H9 (cell line): ENCODE data around the gene PPP1R9A. TPM values are rescaled to one million over a fixed set of nuclear protein-coding genes. Genes with fewer than 3 reads are reported as not detected.

Experiments
- DNase-seq: peaks from one replicate; pipeline ENCODE4 v3.0.0-alpha.2; 2017
- H2AFZ ChIP-seq: one replicate; pipeline ENCODE4 v1.6.1; 2013; ENCODE audit warnings: mild to moderate bottlenecking, low read length, control low read depth, moderate library complexity
- H2AK5ac ChIP-seq: 2 replicates; pipeline ENCODE4 v1.6.1; 2013; ENCODE audit warnings: low read length, control low read depth, mixed read lengths; ENCODE audit not compliant: insufficient read length
- H2BK120ac ChIP-seq: one replicate; pipeline ENCODE4 v1.6.1; 2013; ENCODE audit warnings: low read depth, mild to moderate bottlenecking, low read length, control low read depth, inconsistent platforms; ENCODE audit not compliant: poor library complexity, severe bottlenecking
- H2BK12ac ChIP-seq: 2 replicates; pipeline ENCODE4 v1.6.1; 2013; ENCODE audit warnings: low read length, control low read depth, mixed read lengths, low read depth; ENCODE audit not compliant: insufficient read length
- H2BK15ac ChIP-seq: 2 replicates; pipeline ENCODE4 v1.6.1; 2013; ENCODE audit warnings: low read depth, low read length, control low read depth
- H2BK20ac ChIP-seq: one replicate; pipeline ENCODE4 v1.6.1; 2013; ENCODE audit warnings: low read depth, mild to moderate bottlenecking, low read length, control low read depth, inconsistent platforms; ENCODE audit not compliant: poor library complexity, severe bottlenecking
- H2BK5ac ChIP-seq: 2 replicates; pipeline ENCODE4 v1.6.1; 2013; ENCODE audit warnings: low read length, control low read depth, mixed read lengths; ENCODE audit not compliant: insufficient read length
- H3K14ac ChIP-seq: 2 replicates; pipeline ENCODE4 v1.6.1; 2013; ENCODE audit warnings: low read length, control low read depth; ENCODE audit not compliant: insufficient read depth
- H3K18ac ChIP-seq: 2 replicates; pipeline ENCODE4 v1.6.1; 2013; ENCODE audit warnings: low read depth, mild to moderate bottlenecking, mixed read lengths, low read length, control low read depth; ENCODE audit not compliant: insufficient read length
- H3K23ac ChIP-seq: 2 replicates; pipeline ENCODE4 v1.6.1; 2013; ENCODE audit warnings: low read length, control low read depth, mixed read lengths, low read depth; ENCODE audit not compliant: insufficient read length
- H3K23me2 ChIP-seq: 2 replicates; pipeline ENCODE4 v1.6.1; 2013; ENCODE audit warnings: low read depth, mild to moderate bottlenecking, mixed read lengths, low read length, control low read depth; ENCODE audit not compliant: insufficient read length, poor library complexity, severe bottlenecking
- H3K27ac ChIP-seq: 2 replicates; pipeline ENCODE4 v1.5.1; 2013; ENCODE audit warnings: low read length, control low read depth, mixed read lengths, low read depth; ENCODE audit not compliant: insufficient read length
- H3K27me3 ChIP-seq: 2 replicates; pipeline ENCODE4 v1.6.1; 2013; ENCODE audit warnings: low read length, control low read depth, inconsistent platforms; ENCODE audit not compliant: insufficient read depth
- H3K4ac ChIP-seq: 2 replicates; pipeline ENCODE4 v1.6.1; 2013; ENCODE audit warnings: low read depth, mild to moderate bottlenecking, control low read depth, inconsistent platforms, low read length, moderate library complexity
- H3K4me1 ChIP-seq: 2 replicates; pipeline ENCODE4 v1.6.1; 2013; ENCODE audit warnings: low read length, control low read depth, inconsistent platforms; ENCODE audit not compliant: insufficient read depth
- H3K4me2 ChIP-seq: 2 replicates; pipeline ENCODE4 v1.6.1; 2013; ENCODE audit warnings: low read length, control low read depth, mixed read lengths; ENCODE audit not compliant: insufficient read length, insufficient read depth
- H3K56ac ChIP-seq: 2 replicates; pipeline ENCODE4 v1.6.1; 2013; ENCODE audit warnings: low read depth, mild to moderate bottlenecking, mixed read lengths, low read length, control low read depth; ENCODE audit not compliant: insufficient read length
- H3K79me1 ChIP-seq: 2 replicates; pipeline ENCODE4 v1.6.1; 2013; ENCODE audit warnings: low read depth, mild to moderate bottlenecking, moderate library complexity, low read length, control low read depth, inconsistent platforms; ENCODE audit not compliant: insufficient read depth, poor library complexity, severe bottlenecking
- H3K79me2 ChIP-seq: 2 replicates; pipeline ENCODE4 v1.6.1; 2013; ENCODE audit warnings: low read length, control low read depth, inconsistent platforms; ENCODE audit not compliant: insufficient read depth
- H3K9ac ChIP-seq: 2 replicates; pipeline ENCODE4 v1.6.1; 2013; ENCODE audit warnings: low read length, control low read depth, mixed read lengths; ENCODE audit not compliant: insufficient read length; ENCODE audit errors: extremely low read depth
- H3K9me3 ChIP-seq: one replicate; pipeline ENCODE4 v1.6.1; 2013; ENCODE audit warnings: low read depth, low read length, inconsistent platforms; ENCODE audit not compliant: control insufficient read depth
- H3T11ph ChIP-seq: one replicate; pipeline ENCODE4 v1.6.1; 2013; ENCODE audit warnings: mild to moderate bottlenecking, low read length, control low read depth, inconsistent platforms
- H4K20me1 ChIP-seq: one replicate; pipeline ENCODE4 v1.6.1; 2013; ENCODE audit not compliant: control insufficient read depth, insufficient read length, insufficient read depth
- H4K5ac ChIP-seq: 2 replicates; pipeline ENCODE4 v1.6.1; 2013; ENCODE audit warnings: low read depth, mild to moderate bottlenecking, mixed read lengths, low read length, control low read depth; ENCODE audit not compliant: insufficient read length
- H4K8ac ChIP-seq: replicated peaks from 2 replicates; pipeline ENCODE4 v1.6.1; 2013; ENCODE audit warnings: low read length, control low read depth, mixed read lengths, low read depth; ENCODE audit not compliant: insufficient read length
- H4K91ac ChIP-seq: 2 replicates; pipeline ENCODE4 v1.6.1; 2013; ENCODE audit warnings: low read depth, mild to moderate bottlenecking, moderate library complexity, mixed read lengths, low read length, control low read depth; ENCODE audit not compliant: insufficient read length
- H3K27ac Mint-ChIP-seq, 3 experiments: 2 replicates in 2 of 3; 3 replicates in 1 of 3; pipeline ENCODE4 v1.8.0; 2020 to 2021; ENCODE audit warnings: mixed read lengths in 3 of 3, mild to moderate bottlenecking in 1 of 3, moderate library complexity in 1 of 3
- H3K27me3 Mint-ChIP-seq: 2 replicates; pipeline ENCODE4 v1.8.0; 2021; ENCODE audit warnings: low read depth, mild to moderate bottlenecking, moderate library complexity, mixed read lengths
- H3K36me3 Mint-ChIP-seq, 3 experiments: 2 replicates in 2 of 3; 3 replicates in 1 of 3; pipeline ENCODE4 v1.8.0; 2020 to 2021; ENCODE audit warnings: low read depth in 3 of 3, mixed read lengths in 3 of 3; ENCODE audit not compliant: insufficient read depth in 1 of 3
- H3K4me1 Mint-ChIP-seq, 2 experiments: 2 replicates each; pipeline ENCODE4 v1.8.0; 2020; ENCODE audit warnings: mixed read lengths in 2 of 2
- H3K4me3 Mint-ChIP-seq, 2 experiments: 2 replicates in 1 of 2; 3 replicates in 1 of 2; pipeline ENCODE4 v1.8.0; 2020 to 2021; ENCODE audit warnings: mild to moderate bottlenecking in 2 of 2, mixed read lengths in 2 of 2, moderate library complexity in 1 of 2
- H3K9me3 Mint-ChIP-seq, 2 experiments: 2 replicates in 1 of 2; 3 replicates in 1 of 2; pipeline ENCODE4 v1.8.0; 2020; ENCODE audit warnings: mild to moderate bottlenecking in 2 of 2, mixed read lengths in 2 of 2, moderate library complexity in 1 of 2
- CTCF ChIP-seq: fragments of 200-600 bp; sonication (generic); conservative IDR thresholded peaks from 3 replicates; pipeline ENCODE4 v1.8.0; 2021; ENCODE audit warnings: antibody characterized with exemption, mild to moderate bottlenecking
- WGBS: extraction: QIAGEN DNeasy Blood & Tissue Kit; methylation state at CpG from one replicate; pipeline ENCODE4 v1.1.7; 2013; ENCODE audit warnings: missing lambda C conversion rate, low lambda C conversion rate, mixed read lengths; ENCODE audit not compliant: insufficient read length; ENCODE audit errors: extremely low coverage; 5-methylcytosine and 5-hydroxymethylcytosine counted together
- total RNA-seq: library from RNA; stranded (reverse); gene quantifications from 2 replicates; pipeline ENCODE4 v1.2.1, GENCODE V29; 2021

The PPP1R9A gene
- total RNA-seq, 1 experiment from 2014 or later, result 17.0 TPM

GRCh38 chr7:95104739-95105138 lies 197.3 kb downstream of the PPP1R9A start:
- H3T11ph ChIP-seq, result no peak overlapping the region
- WGBS, result no CpG with 5 or more reads among the region's 1 CpG
- no peak overlapping the region for H2BK20ac ChIP-seq
- Mint-ChIP-seq H3K27me3 (no peaks in the 10 kb centered on the region), H3K4me3 (no peak overlapping the region), H3K36me3 (no peaks in the 10 kb centered on the region; a peak in 2 of 7 replicates), H3K4me1 (peaks cover 6 to 12% of the 10 kb centered on the region in 2 experiments), H3K27ac (no peak overlapping the region; a peak in 1 of 7 replicates), H3K9me3 (no peaks in the 10 kb centered on the region)
- no peak overlapping the region for H2BK120ac ChIP-seq
- H3K23me2 ChIP-seq, result no peaks in the 10 kb centered on the region
- no peaks in the 10 kb centered on the region for H3K4me1 ChIP-seq
- no peak overlapping the region for H3K18ac ChIP-seq
- H2AFZ ChIP-seq, result no peak overlapping the region
- TF ChIP-seq CTCF, result no peak
- H3K9ac ChIP-seq, result no peak overlapping the region
- H3K14ac ChIP-seq, result no peak overlapping the region
- DNase-seq, result no peak
- H3K4me2 ChIP-seq, result no peak overlapping the region
- no peak overlapping the region for H4K8ac ChIP-seq
- H3K79me2 ChIP-seq, result no peaks in the 10 kb centered on the region
- H3K27me3 ChIP-seq, result no peaks in the 10 kb centered on the region
- no peak overlapping the region for H3K56ac ChIP-seq
- no peak overlapping the region for H2AK5ac ChIP-seq
- no peaks in the 10 kb centered on the region for H3K9me3 ChIP-seq
- H4K91ac ChIP-seq, result no peak overlapping the region
- no peak overlapping the region for H2BK12ac ChIP-seq
- H3K4ac ChIP-seq, result no peak overlapping the region
- H2BK15ac ChIP-seq, result no peak overlapping the region
- no peak overlapping the region for H4K5ac ChIP-seq
- no peak overlapping the region for H3K27ac ChIP-seq
- H4K20me1 ChIP-seq, result no peaks in the 10 kb centered on the region
- no peaks in the 10 kb centered on the region for H3K79me1 ChIP-seq
- no peak overlapping the region for H2BK5ac ChIP-seq
- H3K23ac ChIP-seq, result no peak overlapping the region
